Measurements from ENCODE around the gene TMEM212. TPM values are rescaled to one million over a fixed set of nuclear protein-coding genes. Genes with fewer than 3 reads are reported as not detected.

TMEM212 gene
- total RNA-seq, 1 experiment from 2014 or later = not detected

DNA sequence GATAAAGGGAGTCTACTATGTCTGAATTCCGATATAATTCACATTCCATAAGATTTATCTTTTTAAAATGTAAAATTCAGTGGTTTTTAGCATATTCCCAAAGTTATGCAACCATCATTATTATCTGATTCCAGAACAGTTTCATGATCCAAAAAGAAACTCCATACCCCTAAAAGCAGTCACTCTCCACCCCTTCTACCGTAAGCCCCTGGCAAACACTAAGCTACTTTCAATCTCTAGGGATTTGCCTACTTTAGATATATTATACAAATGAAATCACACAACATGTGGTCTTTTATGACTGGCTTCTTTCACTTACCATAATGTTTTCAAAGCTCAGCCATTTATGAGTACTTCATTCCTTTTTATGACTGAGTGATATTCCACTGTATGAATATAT, 65.6 kb downstream of the TMEM212 start:
- H4K8ac ChIP-seq (replicated peaks; ENCODE audit: insufficient read length, low read depth, low read length) = no peak overlapping the region
- H2BK12ac ChIP-seq (ENCODE audit: insufficient read length, low read depth, low read length) = no peak overlapping the region
- peaks cover 36 to 45% of the 10 kb centered on the region in 2 experiments for H3K9me3 Mint-ChIP-seq
- H2BK5ac ChIP-seq (ENCODE audit: insufficient read length, low read length) = no peak overlapping the region
- no peaks in the 10 kb centered on the region for H3K79me2 ChIP-seq (ENCODE audit: insufficient read depth, low read length)
- TF ChIP-seq, protein P1, sequence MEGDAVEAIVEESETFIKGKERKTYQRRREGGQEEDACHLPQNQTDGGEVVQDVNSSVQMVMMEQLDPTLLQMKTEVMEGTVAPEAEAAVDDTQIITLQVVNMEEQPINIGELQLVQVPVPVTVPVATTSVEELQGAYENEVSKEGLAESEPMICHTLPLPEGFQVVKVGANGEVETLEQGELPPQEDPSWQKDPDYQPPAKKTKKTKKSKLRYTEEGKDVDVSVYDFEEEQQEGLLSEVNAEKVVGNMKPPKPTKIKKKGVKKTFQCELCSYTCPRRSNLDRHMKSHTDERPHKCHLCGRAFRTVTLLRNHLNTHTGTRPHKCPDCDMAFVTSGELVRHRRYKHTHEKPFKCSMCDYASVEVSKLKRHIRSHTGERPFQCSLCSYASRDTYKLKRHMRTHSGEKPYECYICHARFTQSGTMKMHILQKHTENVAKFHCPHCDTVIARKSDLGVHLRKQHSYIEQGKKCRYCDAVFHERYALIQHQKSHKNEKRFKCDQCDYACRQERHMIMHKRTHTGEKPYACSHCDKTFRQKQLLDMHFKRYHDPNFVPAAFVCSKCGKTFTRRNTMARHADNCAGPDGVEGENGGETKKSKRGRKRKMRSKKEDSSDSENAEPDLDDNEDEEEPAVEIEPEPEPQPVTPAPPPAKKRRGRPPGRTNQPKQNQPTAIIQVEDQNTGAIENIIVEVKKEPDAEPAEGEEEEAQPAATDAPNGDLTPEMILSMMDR (conservative IDR thresholded peaks at IDR 0.05) = no peak
- H3K4me1 Mint-ChIP-seq = no peaks in the 10 kb centered on the region
- H4K5ac ChIP-seq (ENCODE audit: insufficient read length, low read depth, low read length) = no peak overlapping the region
- no peak overlapping the region for H2AFZ ChIP-seq (ENCODE audit: low read length)
- WGBS (ENCODE audit: extremely low coverage, insufficient read length, low lambda C conversion rate) = no CpG with 5 or more reads among the region's 2 CpGs
- no peak overlapping the region for H2AK5ac ChIP-seq (ENCODE audit: insufficient read length, low read length)
- H3K56ac ChIP-seq (ENCODE audit: insufficient read length, low read depth, low read length) = no peak overlapping the region
- no peaks in the 10 kb centered on the region for H3K27me3 ChIP-seq (ENCODE audit: insufficient read depth, low read length)
- no peak for DNase-seq
- no peaks in the 10 kb centered on the region for H3K4me1 ChIP-seq (ENCODE audit: insufficient read depth, low read length)
- H4K20me1 ChIP-seq (ENCODE audit: control insufficient read depth, insufficient read depth, insufficient read length) = no peaks in the 10 kb centered on the region
- no peak overlapping the region for H3K27ac ChIP-seq (ENCODE audit: insufficient read length, low read depth, low read length)
- no peaks in the 10 kb centered on the region for H3K27me3 Mint-ChIP-seq (ENCODE audit: low read depth)
- H3K23me2 ChIP-seq (ENCODE audit: insufficient read length, low read depth, low read length, poor library complexity, severe bottlenecking) = no peaks in the 10 kb centered on the region
- no peak overlapping the region for H2BK15ac ChIP-seq (ENCODE audit: low read depth, low read length)
- peaks cover 13 to 33% (median 14%) of the 10 kb centered on the region in 3 experiments for H3K36me3 Mint-ChIP-seq (ENCODE audit: insufficient read depth in 1 of 3, low read depth in 3 of 3)
- no peak overlapping the region for H3K23ac ChIP-seq (ENCODE audit: insufficient read length, low read depth, low read length)
- H3K4ac ChIP-seq (ENCODE audit: low read depth, low read length) = no peak overlapping the region
- peaks cover 8% of the 10 kb centered on the region for H3K9me3 ChIP-seq (ENCODE audit: control insufficient read depth, low read depth, low read length)
- H3K4me3 Mint-ChIP-seq = no peak overlapping the region
- H3K18ac ChIP-seq (ENCODE audit: insufficient read length, low read depth, low read length) = no peak overlapping the region
- no peak overlapping the region for H3K4me2 ChIP-seq (ENCODE audit: insufficient read depth, insufficient read length, low read length)
- H2BK20ac ChIP-seq (ENCODE audit: low read depth, low read length, poor library complexity, severe bottlenecking) = no peak overlapping the region
- no peak overlapping the region for H3K14ac ChIP-seq (ENCODE audit: insufficient read depth, low read length)
- no peak overlapping the region for H3T11ph ChIP-seq (ENCODE audit: low read length)
- no peak overlapping the region for H2BK120ac ChIP-seq (ENCODE audit: low read depth, low read length, poor library complexity, severe bottlenecking)
- no peaks in the 10 kb centered on the region for H3K79me1 ChIP-seq (ENCODE audit: insufficient read depth, low read depth, low read length, poor library complexity, severe bottlenecking)
- no peak overlapping the region for H4K91ac ChIP-seq (ENCODE audit: insufficient read length, low read depth, low read length)
- no peak overlapping the region for H3K9ac ChIP-seq (ENCODE audit: extremely low read depth, insufficient read length, low read length)
- no peak overlapping the region for H3K27ac Mint-ChIP-seq

Other genes starting within 250 kb of the TMEM212 start
- gene PLD1, start 32.9 kb upstream of the TMEM212 start, total RNA-seq (2021) = 1.5 and 1.8 TPM in 2 replicates
- gene FNDC3B, start 196.2 kb downstream of the TMEM212 start, total RNA-seq (2021) = 42.3 and 43.8 TPM in 2 replicates

Data from H9 (cell line).